ENCODE data around the gene TIAL1.
"Not testable (repeated sequence)": the region's sequence is repeated elsewhere in the genome, so short reads cannot be mapped to it uniquely, and the experiment has no call there.

TIAL1 gene

GRCh38 chr10:119596537-119597404, at the start of gene TIAL1:
TIAL1 (minus strand) TSS chr10:119596964; CDS start chr10:119596465, 499 bp downstream.
- DNase-seq = peak; percentile 98 to 99

GRCh38 chr10:119644994-119645393, 48.2 kb upstream of the TIAL1 start:
- no peak for DNase-seq

- no peak for DNase-seq
Measured at GRCh38 chr10:119644205-119644814, 47.5 kb upstream of the TIAL1 start.

- DNase-seq = no peak
Measured at GRCh38 chr10:119643306-119644204, 46.8 kb upstream of the TIAL1 start.

GRCh38 chr10:119642556-119643111, 45.9 kb upstream of the TIAL1 start:
- no peak for DNase-seq

GRCh38 chr10:119640875-119641526, 44.2 kb upstream of the TIAL1 start:
- DNase-seq = no peak

GRCh38 chr10:119640384-119640783, 43.6 kb upstream of the TIAL1 start:
- no peak for DNase-seq

GRCh38 chr10:119638982-119639381, 42.2 kb upstream of the TIAL1 start:
- DNase-seq = no peak

- no peak for DNase-seq
Measured at GRCh38 chr10:119637631-119638030, 40.9 kb upstream of the TIAL1 start.

- DNase-seq = no peak
Measured at GRCh38 chr10:119634219-119634544, 37.4 kb upstream of the TIAL1 start.

GRCh38 chr10:119633538-119634218, 36.9 kb upstream of the TIAL1 start:
- DNase-seq = no peak

GRCh38 chr10:119630300-119630699, 33.5 kb upstream of the TIAL1 start:
- DNase-seq = no peak

GRCh38 chr10:119625570-119626280, 29.0 kb upstream of the TIAL1 start:
- no peak for DNase-seq

- DNase-seq = no peak
Measured at GRCh38 chr10:119621078-119621384, 24.3 kb upstream of the TIAL1 start.

- no peak for DNase-seq
Measured at GRCh38 chr10:119620241-119621077, 23.7 kb upstream of the TIAL1 start.

GRCh38 chr10:119619811-119620210, 23.0 kb upstream of the TIAL1 start:
- not testable (repeated sequence) for DNase-seq

- DNase-seq = no peak
Measured at GRCh38 chr10:119619215-119619614, 22.5 kb upstream of the TIAL1 start.

GRCh38 chr10:119616882-119617570, 20.3 kb upstream of the TIAL1 start:
- no peak for DNase-seq

- DNase-seq = no peak
Measured at GRCh38 chr10:119614686-119615085, 17.9 kb upstream of the TIAL1 start.

- no peak for DNase-seq
Measured at GRCh38 chr10:119613741-119614140, 17.0 kb upstream of the TIAL1 start.

All from hippocampal formation (tissue), 2 donors.